Activated CD8-positive, alpha-beta memory T cell treated with anti-CD3 and anti-CD28 coated beads, Interleukin-2, amount 10 ng/mL, durations not matched to agents 7 days and 5 days (primary cell): Measurements from ENCODE around the gene AIG1. TPM values are rescaled to one million over a fixed set of nuclear protein-coding genes. Genes with fewer than 3 reads are reported as not detected.
"Not testable (repeated sequence)": the region's sequence is repeated elsewhere in the genome, so short reads cannot be mapped to it uniquely, and the experiment has no call there.

Experiments used
- ATAC-seq: fragments of 150-1000 bp; cut with Tn5 transposase; one replicate; pipeline ENCODE4 v1.10.0; 2021; ENCODE audit warnings: moderate library complexity
- CTCF ChIA-PET: fragments of 350-600 bp; sonication (Branson Sonifier 250); formaldehyde crosslinking; loops from one replicate; lab custom pipeline; 2021; ENCODE audit warnings: antibody characterized with exemption; lab: Charles Lee
- DNase-seq: peaks from one replicate; pipeline ENCODE4 v3.0.0-alpha.2; 2020
- H3K27ac Mint-ChIP-seq: one replicate; pipeline ENCODE4 v1.8.0; 2021; ENCODE audit warnings: mild to moderate bottlenecking, mixed read lengths
- H3K27me3 Mint-ChIP-seq: one replicate; pipeline ENCODE4 v1.8.0; 2021; ENCODE audit warnings: mixed read lengths
- H3K36me3 Mint-ChIP-seq: one replicate; pipeline ENCODE4 v1.8.0; 2021; ENCODE audit warnings: mild to moderate bottlenecking, mixed read lengths
- H3K4me1 Mint-ChIP-seq: one replicate; pipeline ENCODE4 v1.8.0; 2021; ENCODE audit warnings: mixed read lengths
- H3K4me3 Mint-ChIP-seq: one replicate; pipeline ENCODE4 v1.8.0; 2021; ENCODE audit warnings: mild to moderate bottlenecking, moderate library complexity, mixed read lengths
- H3K9me3 Mint-ChIP-seq: one replicate; pipeline ENCODE4 v1.8.0; 2022; ENCODE audit warnings: low read depth, mixed read lengths
- total RNA-seq, 2 experiments: library from RNA; stranded (reverse); gene quantifications; one replicate each; pipeline ENCODE4 v1.2.3, GENCODE V29; 2021

AIG1 gene
- total RNA-seq, 2 experiments from 2014 or later: 8.8 to 9.2 TPM

DNA sequence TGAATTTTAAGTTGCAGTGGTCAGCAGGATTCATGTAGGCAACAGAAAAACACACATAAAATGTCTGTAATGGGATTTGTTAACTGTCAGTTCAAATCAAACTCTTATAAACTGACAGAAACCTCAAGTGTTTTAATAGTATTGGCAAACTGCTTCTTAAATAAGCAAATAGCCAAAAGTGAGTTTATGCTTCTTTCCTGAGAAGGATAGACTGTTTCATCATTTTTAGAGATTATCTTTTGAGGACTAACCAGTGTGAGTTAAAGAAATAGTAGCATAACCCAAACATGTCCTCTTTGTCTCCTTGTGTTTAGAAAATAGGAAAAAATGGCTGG lies 68.0 kb downstream of the AIG1 start:
- Mint-ChIP-seq H3K4me1 (peaks cover 9% of the 10 kb centered on the region), H3K27ac (no peak overlapping the region), H3K27me3 (no peaks in the 10 kb centered on the region), H3K4me3 (no peak overlapping the region), H3K9me3 (peaks cover 8% of the 10 kb centered on the region), H3K36me3 (peaks cover 10% of the 10 kb centered on the region)
- no peak for ATAC-seq
- CTCF ChIA-PET: no interaction called here
- DNase-seq: no peak

- Mint-ChIP-seq H3K27ac (no peak overlapping the region), H3K4me1 (peaks cover 9% of the 10 kb centered on the region), H3K27me3 (no peaks in the 10 kb centered on the region), H3K4me3 (no peak overlapping the region), H3K9me3 (peaks cover 8% of the 10 kb centered on the region), H3K36me3 (peaks cover 10% of the 10 kb centered on the region)
- CTCF ChIA-PET: no interaction called here
- no peak for ATAC-seq
- no peak for DNase-seq
Measured at GRCh38 chr6:143130928-143131327, 70.2 kb downstream of the AIG1 start.

DNA sequence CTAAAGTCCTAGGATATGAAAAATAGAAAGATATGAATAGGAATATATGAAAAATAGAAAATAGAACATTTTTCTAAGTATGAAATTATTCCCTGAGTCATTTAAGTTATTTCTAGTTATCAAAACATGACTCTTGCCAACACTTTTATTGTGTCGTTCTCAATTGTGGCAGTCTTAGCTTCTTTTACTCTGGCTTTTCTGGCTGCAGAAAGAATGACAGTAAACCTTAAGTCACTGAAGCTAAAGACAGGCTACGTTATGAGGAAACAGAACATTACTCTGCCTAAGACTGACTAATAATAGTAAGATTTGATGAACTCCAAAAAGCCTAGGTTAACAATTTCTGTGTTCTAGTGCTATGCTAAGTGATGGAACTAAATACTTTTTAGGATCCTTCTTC lies 74.6 kb downstream of the AIG1 start:
- Mint-ChIP-seq H3K4me3 (no peak overlapping the region), H3K4me1 (peaks cover 10% of the 10 kb centered on the region), H3K9me3 (peaks cover 13% of the 10 kb centered on the region), H3K27ac (no peak overlapping the region), H3K27me3 (no peaks in the 10 kb centered on the region), H3K36me3 (peaks cover 27% of the 10 kb centered on the region)
- no peak for ATAC-seq
- CTCF ChIA-PET: no interaction called here
- DNase-seq: no peak

GRCh38 chr6:143135797-143136561 lies 75.3 kb downstream of the AIG1 start:
- Mint-ChIP-seq H3K36me3 (peaks cover 28% of the 10 kb centered on the region), H3K27me3 (no peaks in the 10 kb centered on the region), H3K4me1 (peaks cover 10% of the 10 kb centered on the region), H3K9me3 (peaks cover 11% of the 10 kb centered on the region), H3K27ac (no peak overlapping the region), H3K4me3 (no peak overlapping the region)
- DNase-seq (no peak), ATAC-seq (no peak)
- CTCF ChIA-PET: no interaction called here

DNA sequence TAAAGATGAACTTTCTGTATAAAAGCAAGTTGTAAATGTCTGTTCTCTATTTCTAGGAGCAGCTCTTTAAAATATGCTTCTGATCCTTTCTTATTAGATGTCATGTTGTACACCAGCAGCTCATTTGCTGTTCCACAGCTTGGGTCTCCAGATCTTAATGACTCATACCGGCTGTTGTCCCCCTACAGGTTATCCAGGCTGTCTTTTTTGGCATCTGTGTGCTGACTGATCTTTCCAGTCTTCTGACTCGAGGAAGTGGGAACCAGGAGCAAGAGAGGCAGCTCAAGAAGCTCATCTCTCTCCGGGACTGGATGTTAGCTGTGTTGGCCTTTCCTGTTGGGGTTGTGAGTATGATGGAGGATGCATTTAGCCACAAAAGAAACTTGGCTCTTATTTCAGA lies 76.0 kb downstream of the AIG1 start:
- Mint-ChIP-seq H3K36me3 (peaks cover 27% of the 10 kb centered on the region), H3K27me3 (no peaks in the 10 kb centered on the region), H3K4me1 (peaks cover 10% of the 10 kb centered on the region), H3K27ac (peak overlapping the region; percentile 51), H3K9me3 (peaks cover 9% of the 10 kb centered on the region), H3K4me3 (no peak overlapping the region)
- ATAC-seq (no peak), DNase-seq (no peak)
- CTCF ChIA-PET: no interaction called here

DNA sequence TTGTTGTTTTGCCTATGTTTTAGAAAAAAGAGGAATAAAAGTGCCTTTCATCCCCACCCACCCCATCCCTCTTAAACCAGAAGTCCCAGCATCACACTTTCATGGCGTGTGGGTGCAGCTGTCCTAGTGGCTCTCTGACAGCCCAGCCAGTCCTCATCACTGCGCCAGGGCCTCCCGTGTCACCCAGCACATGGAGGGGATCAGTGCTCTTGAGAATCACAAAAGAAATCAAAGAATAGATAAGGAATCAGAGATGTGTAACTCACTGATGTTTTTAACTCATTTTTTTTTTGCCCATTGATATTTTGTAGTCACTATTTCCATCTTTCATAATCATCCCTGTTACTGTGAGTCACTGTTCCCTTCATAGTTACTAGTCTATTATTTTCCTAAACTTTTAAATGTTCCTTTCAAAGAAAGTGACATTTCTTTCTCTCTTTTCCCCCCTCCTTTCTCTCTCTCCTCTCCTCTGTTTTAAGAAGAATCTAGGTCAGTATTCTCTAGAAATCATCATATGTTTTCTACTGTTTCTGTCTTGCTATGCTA lies 78.6 kb downstream of the AIG1 start:
- DNase-seq (no peak), ATAC-seq (no peak)
- CTCF ChIA-PET: no interaction called here
- Mint-ChIP-seq H3K4me1 (peaks cover 10% of the 10 kb centered on the region), H3K4me3 (no peak overlapping the region), H3K27ac (no peak overlapping the region), H3K36me3 (peaks cover 27% of the 10 kb centered on the region), H3K9me3 (peaks cover 10% of the 10 kb centered on the region), H3K27me3 (no peaks in the 10 kb centered on the region)

GRCh38 chr6:143139884-143140283 lies 79.2 kb downstream of the AIG1 start:
- H3K4me1 Mint-ChIP-seq, H3K27ac Mint-ChIP-seq, CTCF ChIA-PET, ATAC-seq, H3K27me3 Mint-ChIP-seq, DNase-seq, H3K4me3 Mint-ChIP-seq: not testable (repeated sequence)
- Mint-ChIP-seq H3K9me3 (peaks cover 10% of the 10 kb centered on the region), H3K36me3 (peaks cover 27% of the 10 kb centered on the region)

DNA sequence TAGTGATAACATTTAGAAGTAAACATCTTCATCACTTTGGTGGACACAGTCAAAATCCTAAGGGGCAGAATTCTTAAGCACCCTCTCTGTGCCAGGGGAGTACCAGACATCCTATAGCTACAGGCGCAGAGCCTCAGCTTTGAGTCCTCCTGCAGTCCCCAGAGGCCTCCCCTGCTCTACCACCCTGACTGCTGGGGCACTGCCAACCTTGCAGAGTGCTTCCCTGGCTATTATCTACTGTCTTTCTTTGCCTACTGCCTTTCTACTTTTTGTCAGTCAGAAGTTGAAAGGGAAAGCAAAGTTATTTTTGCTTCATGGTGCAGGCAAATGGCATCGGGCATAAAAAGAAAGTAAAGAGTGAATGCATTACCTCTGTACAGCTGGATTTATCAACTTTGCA lies 80.1 kb downstream of the AIG1 start:
- peaks cover 9% of the 10 kb centered on the region for H3K4me1 Mint-ChIP-seq
- ATAC-seq: no peak
- no peak for DNase-seq
- CTCF ChIA-PET: no interaction called here
- no peak overlapping the region for H3K27ac Mint-ChIP-seq
- H3K9me3 Mint-ChIP-seq: peaks cover 10% of the 10 kb centered on the region
- H3K36me3 Mint-ChIP-seq: peaks cover 27% of the 10 kb centered on the region
- no peaks in the 10 kb centered on the region for H3K27me3 Mint-ChIP-seq
- H3K4me3 Mint-ChIP-seq: no peak overlapping the region

DNA sequence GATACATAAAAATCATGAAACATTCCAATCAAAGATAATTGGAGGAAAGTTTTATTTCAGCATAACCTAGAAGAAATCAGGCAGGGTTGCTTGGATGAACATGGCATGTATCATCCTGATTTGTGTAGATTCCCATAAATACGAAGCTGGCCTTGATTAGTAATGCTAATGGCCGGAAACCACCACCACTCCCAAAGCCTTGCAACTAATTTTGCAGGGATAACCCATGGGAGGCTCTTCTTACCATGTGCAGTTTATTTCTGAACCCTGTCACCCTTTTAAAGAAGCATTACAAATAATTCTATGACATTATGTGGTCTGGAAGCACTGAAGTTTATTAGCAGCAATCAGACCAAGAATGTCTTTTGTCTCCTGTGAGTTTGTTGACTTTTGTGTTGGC lies 80.8 kb downstream of the AIG1 start:
- peaks cover 6% of the 10 kb centered on the region for H3K4me1 Mint-ChIP-seq
- H3K36me3 Mint-ChIP-seq: peaks cover 27% of the 10 kb centered on the region
- no peak overlapping the region for H3K27ac Mint-ChIP-seq
- no peaks in the 10 kb centered on the region for H3K27me3 Mint-ChIP-seq
- no peak for DNase-seq
- CTCF ChIA-PET: no interaction called here
- ATAC-seq: no peak
- H3K9me3 Mint-ChIP-seq: peaks cover 10% of the 10 kb centered on the region
- H3K4me3 Mint-ChIP-seq: no peak overlapping the region

- Mint-ChIP-seq H3K4me1 (peaks cover 2% of the 10 kb centered on the region), H3K27ac (no peak overlapping the region), H3K9me3 (peaks cover 2% of the 10 kb centered on the region), H3K27me3 (no peaks in the 10 kb centered on the region), H3K4me3 (no peak overlapping the region), H3K36me3 (no peaks in the 10 kb centered on the region)
- no peak for ATAC-seq
- DNase-seq: no peak
- CTCF ChIA-PET: no interaction called here
Measured at GRCh38 chr6:143146186-143146851, 85.6 kb downstream of the AIG1 start.

- no peaks in the 10 kb centered on the region for H3K9me3 Mint-ChIP-seq
- no peaks in the 10 kb centered on the region for H3K36me3 Mint-ChIP-seq
- DNase-seq (no peak), ATAC-seq (no peak)
- H3K27me3 Mint-ChIP-seq: no peaks in the 10 kb centered on the region
- H3K4me3 Mint-ChIP-seq: no peak overlapping the region
- CTCF ChIA-PET: no interaction called here
- H3K4me1 Mint-ChIP-seq: peaks cover 2% of the 10 kb centered on the region
- no peak overlapping the region for H3K27ac Mint-ChIP-seq
Measured at GRCh38 chr6:143149771-143150170, 89.1 kb downstream of the AIG1 start.

DNA sequence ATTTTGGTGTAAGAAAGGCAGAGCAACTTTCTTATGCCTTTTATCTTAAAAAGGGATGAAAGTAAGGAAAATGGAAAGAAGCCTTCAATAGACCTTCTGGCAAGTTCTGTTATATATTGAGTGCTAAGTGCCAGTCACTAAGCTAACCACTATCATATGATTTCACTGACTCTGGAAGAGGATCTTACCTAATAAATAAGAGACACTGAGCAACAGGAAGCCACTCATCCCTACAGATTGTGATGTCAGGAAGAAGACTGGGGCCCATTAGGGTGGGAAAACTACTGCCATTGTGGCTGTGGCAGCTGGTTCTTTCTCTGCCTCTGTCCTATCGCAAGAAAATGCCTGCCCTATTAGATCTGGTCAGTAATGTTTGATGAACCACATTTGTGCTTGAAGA lies 89.6 kb downstream of the AIG1 start:
- H3K9me3 Mint-ChIP-seq: peaks cover under 1% of the 10 kb centered on the region

GRCh38 chr6:143151381-143151780 lies 90.7 kb downstream of the AIG1 start:
- Mint-ChIP-seq H3K27me3 (no peaks in the 10 kb centered on the region), H3K4me1 (peaks cover 1% of the 10 kb centered on the region), H3K36me3 (no peaks in the 10 kb centered on the region), H3K9me3 (peaks cover 2% of the 10 kb centered on the region), H3K27ac (no peak overlapping the region), H3K4me3 (no peak overlapping the region)
- ATAC-seq: no peak
- no peak for DNase-seq
- CTCF ChIA-PET: no interaction called here

More for the DNA sequence above, 89.6 kb downstream of the AIG1 start:
- Mint-ChIP-seq H3K36me3 (no peaks in the 10 kb centered on the region), H3K4me3 (no peak overlapping the region), H3K27ac (no peak overlapping the region), H3K27me3 (no peaks in the 10 kb centered on the region), H3K4me1 (peaks cover 2% of the 10 kb centered on the region)
- CTCF ChIA-PET: no interaction called here
- DNase-seq (no peak), ATAC-seq (no peak)

GRCh38 chr6:143155681-143156080 lies 95.0 kb downstream of the AIG1 start:
- DNase-seq: no peak
- CTCF ChIA-PET: no interaction called here
- Mint-ChIP-seq H3K4me3 (no peak overlapping the region), H3K36me3 (no peaks in the 10 kb centered on the region), H3K9me3 (peaks cover 2% of the 10 kb centered on the region), H3K4me1 (peaks cover 6% of the 10 kb centered on the region), H3K27ac (no peak overlapping the region), H3K27me3 (no peaks in the 10 kb centered on the region)
- ATAC-seq: no peak
